Stimulated activated CD8-positive, alpha-beta memory T cell treated with anti-CD3 and anti-CD28 coated beads, Interleukin-12 subunit alpha, Interleukin-12 subunit beta, amount 100 ng/mL, for 1 hour (primary cell): Measurements from ENCODE around the gene PIGQ.

Experiments used
- DNase-seq: peaks from one replicate; pipeline ENCODE4 v3.0.0-alpha.2; 2020; ENCODE audit warnings: low read depth

Gene PIGQ

DNA sequence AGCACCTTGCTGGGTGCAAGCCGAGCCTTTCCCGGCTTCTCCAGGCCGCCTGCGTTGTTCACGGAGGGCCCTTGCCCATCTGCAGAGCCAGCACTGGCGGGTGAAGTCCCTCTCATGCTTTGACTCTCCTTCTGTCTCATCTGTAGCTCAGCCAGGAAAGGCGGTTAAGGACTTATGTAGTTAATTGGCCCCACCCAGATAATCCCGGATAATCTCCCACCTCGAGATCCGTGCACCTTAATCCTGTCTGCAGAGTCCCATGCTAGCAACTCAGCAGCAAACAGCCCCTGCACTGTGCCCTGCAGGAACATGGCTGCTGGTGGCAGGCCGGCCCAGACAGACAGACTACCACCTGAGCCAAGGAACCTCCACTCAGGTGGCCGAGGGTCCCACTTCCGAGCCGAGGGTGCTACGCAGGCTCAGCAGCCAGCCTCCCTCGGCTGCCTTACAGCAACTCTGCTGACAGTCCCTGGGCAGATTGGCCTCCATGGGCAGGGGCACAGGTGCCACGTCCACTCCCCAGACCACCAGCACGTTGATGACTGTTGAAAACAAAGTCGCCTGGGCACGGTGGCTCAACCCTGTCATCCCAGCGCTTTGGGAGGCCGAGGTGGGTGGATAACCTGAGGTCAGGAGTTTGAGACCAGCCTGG lies 37.0 kb downstream of the PIGQ start:
- no peak for DNase-seq

DNA sequence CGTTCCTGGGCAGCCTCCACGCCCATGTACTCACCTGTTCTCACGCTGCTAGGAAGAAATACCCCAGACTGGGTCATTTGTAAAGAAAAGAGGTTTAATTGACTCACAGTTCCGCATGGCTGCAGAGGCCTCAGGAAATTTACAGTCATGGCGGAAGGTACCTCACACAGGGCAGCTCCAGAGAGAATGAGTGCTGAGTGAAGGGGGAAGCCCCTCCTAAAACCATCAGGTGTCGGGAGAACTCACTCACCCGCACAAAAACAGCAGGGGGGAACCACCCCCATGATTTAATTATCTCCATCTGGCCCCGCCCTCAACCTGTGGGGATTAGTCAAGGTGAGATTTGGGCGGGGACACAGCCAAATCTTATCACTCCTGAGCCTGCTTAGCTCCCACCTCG lies 38.3 kb downstream of the PIGQ start:
- DNase-seq = no peak

DNA sequence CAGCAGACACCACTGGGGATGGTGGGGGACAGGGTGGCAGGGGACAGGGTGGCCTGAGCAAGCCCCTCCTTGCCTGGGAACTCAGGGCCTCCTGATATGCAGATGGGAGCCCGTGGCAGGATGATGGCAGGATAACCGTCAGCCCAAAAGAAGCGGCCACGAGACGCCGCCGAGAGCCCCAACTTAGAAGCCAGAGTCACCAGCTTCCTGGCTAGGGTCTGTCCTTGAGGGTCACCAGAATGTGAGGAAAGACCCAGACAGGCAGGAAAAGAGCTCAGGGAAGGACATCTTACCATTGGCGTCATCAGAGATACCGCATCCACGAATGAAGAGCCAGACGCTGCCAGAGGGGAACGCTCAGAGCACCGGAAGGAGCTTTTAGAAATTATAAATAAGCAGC lies 39.5 kb downstream of the PIGQ start:
- DNase-seq = no peak

DNA sequence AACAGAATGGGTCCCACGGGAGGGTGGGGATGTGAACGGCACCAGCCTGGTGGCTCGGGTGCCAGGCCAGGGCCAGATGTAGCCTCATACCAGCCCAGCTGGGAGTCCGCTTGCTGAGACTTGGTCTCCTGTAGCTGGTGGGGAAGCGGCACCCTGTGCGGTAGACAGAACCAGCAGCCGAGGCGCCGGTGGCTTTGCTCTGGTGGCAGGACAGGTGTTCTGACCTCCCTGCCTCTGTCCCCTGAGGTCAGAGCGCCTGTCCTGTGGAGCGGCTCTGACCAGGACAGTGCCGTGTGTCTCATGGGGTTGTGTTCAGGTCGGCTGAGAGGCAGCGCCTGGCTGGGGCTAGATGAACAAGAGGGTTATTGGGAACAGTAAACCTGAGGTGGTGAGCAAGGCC lies 40.2 kb downstream of the PIGQ start:
- no peak for DNase-seq

DNA sequence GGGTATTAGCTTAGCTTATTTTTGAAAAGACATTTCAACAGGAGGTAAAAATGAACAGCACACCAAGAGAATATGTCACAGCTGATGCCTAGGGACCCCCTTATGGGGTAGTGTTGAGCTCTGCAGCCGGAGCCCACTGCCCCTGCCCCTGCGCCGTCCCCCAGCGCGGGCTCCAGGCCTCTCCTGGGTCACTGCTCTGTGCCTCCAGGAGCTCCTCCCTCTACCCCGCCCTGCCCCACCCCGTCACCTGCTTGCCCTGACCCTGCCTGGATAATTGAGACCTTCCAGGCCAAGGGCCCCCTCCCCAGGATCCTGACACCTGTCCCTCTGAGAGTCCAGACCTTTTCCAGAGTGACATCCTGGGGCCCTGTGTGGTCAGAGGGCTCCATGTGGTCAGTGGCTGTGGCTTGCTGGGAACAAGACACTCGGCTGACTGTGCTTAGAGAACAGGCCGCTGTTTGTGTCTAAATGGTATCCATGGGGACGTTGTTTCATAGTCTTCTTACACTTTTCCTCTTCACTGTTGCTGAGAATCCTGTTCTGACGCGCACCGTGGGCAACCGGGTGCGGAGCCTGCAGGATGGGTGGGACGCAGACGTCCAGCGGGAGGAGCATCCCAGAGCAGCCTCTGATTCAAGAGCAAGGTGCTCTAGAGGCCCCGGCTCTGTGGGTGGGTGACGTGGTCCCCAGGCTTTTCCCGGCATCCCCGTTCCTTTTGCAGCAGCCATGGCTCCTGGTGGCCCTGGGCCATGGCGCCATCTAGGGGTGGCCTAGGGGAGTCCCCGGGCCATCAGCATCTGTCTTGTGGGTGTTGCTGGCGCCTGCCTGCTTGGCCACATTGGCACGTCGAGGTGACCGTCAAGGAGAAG lies 41.0 kb downstream of the PIGQ start:
- peak; percentile 27 for DNase-seq

DNA sequence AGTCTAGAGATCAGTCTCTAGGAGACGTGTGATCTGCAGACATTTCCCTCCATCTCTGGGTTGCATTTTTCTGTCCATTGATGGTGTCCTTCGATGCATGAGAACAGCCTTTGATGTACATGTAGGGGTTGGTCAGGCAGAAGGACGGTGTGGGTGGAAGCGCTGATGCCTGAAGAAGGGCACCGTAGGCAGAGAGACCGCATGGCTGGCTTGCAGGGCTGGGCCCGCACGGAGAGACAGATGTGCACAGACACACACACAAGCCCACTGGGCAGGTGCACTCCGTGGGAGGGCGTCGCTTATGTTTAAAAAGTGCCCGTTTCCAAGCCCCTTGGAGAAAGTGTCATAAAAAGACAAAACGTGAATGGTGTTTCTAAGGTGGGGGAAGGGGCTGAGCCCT lies 45.4 kb downstream of the PIGQ start:
- no peak for DNase-seq

DNA sequence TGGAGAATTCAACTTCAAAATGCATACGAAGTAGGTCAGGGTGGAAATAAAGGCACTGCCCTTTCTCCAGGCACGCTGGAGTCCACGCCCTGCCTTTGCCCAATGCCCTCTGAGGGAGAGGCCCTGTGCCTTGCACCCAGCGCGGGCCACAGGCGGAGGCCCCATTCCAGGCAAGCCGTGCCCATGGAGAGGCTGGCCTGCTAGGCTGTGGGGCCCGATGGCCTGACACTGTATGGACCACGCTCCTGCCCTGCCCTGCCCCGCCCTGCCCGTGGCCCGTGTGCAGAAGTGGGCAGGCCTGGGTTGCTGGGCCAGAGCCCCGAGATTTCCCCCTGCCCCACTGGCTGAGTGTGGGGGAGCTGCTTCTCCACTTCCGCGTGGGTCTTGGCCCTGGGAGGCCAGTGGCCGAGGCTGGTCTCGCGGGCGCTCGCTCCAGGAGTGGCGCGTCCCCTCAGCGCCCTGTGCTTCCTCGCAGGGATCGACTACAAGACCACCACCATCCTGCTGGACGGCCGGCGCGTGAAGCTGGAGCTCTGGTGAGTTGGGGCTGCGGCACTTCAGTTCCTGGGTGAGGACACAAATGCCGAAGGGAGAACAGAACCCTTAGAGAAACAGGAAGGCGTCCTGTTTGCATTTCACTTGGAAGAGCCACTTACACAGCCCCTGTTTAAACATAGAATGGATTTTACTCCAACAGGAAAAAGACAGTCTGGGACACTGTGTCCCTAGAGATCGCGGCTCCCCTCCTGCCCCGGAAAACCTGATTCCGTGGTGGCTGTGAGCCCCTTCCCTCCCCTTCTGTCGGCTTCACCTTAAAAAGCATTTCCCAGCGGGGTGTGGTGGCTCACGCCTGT lies 47.2 kb downstream of the PIGQ start:
- no peak for DNase-seq

DNA sequence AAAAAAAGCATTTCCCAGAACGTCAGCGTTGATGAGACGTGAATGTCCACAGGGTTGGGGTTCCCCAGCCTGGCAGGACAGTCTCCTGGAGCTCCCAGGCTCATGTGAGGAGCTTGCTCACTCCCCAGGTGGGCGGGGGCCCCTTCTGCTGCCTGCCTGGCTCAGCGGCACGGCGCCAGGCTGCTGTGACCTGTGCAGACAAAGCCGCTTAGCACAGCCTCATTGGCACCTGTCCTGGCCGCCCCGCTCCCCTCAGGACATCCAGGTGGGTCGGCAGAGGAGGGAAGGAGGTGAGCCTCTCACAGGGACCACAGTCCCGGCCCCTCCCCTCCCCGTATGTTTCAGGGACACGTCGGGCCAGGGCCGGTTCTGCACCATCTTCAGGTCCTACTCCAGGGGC lies 48.1 kb downstream of the PIGQ start:
- no peak for DNase-seq

DNA sequence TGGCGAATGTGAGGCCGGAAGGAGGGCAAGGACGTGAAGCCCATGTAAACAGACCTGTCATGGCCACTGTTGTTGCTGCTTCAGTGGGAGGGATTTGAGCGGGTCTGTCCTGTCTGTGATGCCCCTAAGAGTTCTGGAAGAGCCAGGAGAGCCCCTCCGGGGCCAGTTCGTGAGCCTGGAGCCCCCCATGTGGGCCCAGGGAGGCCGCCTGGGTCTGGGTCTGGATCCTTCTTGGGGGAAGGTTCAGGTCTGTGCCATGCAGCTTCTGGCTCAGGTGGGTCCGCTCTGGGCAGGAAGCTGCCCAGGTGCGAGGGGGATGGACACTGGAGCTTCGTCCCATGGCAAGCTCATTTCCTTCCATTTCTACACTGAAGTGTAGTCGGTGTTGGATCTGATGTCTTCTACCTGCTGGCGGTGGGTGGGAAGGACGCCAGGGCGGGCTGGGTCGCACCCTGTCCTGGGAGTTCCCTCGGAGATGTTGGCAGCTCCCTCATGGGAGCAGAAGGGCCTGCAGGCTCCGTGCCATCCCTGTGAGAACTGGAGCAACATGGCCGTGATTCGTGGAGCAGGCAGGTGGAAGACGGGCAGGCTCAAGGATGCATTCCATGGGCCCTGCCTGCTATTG lies 49.8 kb downstream of the PIGQ start:
- no peak for DNase-seq

DNA sequence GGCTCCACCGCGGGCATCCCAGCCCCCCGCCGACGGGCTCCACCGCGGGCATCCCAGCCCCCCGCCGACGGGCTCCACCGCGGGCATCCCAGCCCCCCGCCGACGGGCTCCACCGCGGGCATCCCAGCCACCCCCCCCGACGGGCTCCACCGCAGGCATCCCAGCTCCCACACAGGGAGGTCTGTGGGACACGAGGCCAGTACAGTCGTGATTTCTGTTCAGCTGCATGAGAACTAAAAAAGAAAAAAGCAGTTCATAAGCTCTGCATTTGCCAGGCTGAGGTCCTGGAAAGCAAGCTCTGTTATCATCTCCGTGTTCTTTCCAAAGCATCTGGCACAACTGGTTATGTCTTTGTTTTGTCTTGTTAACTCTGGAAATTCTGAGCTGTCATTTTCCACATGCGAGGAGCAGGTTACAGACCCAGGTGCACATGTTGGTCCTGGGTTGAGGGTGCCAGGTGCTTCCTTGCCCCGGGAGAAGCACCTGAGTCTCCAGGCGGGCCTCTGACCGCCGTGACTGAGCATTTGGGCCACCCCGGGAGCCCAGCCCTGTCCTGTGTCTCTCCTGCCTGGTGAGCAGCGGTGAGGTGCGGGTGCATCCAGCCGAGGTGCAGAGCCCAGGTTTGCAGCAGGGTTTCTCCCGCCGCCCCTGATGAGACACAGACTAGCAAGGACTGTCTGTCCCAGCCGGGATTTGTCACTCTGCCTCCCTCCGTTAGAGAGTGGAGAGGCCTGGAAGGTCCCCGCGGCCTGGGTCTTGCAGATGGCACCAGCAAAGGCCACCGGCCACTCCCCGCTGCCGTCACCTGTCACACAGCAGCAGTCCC lies 51.1 kb downstream of the PIGQ start:
- no peak for DNase-seq

DNA sequence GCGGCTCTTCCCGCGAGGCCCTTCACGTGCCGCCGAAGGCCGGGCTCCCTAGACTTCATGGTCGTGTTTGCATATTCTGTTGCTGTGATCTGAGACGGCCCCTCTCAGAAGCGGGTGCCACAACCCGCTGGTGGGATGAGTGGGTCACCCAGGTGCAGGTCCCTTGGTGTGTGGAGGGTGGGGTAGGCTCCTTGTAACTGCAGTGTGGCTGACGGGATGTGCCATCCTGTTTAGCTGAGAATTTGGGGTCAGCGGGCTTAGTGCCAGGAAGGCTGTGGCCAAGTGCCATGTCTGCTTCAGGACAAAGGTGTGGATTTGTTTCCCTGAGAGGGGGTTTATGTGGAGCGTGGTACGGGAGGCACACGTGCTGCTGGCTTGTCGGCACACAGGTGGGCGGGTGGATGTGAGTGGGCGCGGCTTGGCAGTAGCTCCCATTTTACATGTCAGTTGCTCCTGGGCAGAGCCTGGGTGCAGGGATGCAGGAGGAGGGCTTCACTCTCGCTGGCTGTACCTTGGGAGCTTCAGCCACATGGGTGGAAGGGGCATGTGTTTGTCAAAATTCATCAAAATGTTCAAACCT lies 51.8 kb downstream of the PIGQ start:
- no peak for DNase-seq

DNA sequence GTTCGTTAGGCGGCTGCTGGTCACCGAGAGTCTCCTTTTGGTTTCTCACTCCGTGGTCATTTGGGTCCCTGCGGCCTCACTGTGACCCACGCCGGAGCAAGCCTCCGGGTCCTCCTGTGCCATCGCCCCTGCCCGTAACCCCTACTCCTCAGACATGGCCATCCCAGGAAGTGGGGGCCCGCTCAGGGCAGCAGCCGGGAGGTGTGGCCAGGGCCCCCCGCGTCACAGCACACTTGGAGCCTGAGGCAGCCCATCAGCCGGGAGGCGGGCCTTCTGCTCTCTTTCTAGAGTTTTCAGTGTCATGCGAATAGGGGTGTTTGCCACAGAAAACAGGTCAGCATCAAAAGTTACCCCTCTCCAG lies 53.1 kb downstream of the PIGQ start:
- no peak for DNase-seq

DNA sequence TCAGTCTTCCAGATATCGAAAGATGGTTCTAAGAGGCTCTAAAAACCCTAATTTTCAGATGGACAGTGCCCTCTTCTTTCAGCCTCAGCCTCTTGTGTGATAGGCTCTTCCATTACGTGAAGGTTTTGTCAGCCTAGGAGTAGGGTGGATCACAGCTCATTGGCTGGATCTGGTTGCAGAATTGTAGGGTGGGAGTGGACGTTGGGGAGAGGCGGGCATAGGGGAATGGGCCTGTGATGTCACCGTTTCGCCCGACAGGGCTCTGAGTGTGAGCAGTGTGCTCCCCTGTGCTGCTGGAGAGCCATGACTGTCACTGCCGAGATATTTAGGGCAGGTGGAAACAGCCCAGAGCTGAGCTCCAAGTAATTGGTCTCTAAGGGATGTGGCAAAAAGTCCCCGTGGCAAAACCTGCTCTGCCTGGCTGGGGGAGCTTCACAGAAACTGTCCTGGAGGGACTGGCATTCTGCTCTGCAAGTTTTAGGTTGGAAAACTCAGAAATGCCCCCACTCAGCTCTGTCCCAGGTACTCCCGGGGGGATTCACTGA lies 54.8 kb downstream of the PIGQ start:
- DNase-seq = no peak

DNA sequence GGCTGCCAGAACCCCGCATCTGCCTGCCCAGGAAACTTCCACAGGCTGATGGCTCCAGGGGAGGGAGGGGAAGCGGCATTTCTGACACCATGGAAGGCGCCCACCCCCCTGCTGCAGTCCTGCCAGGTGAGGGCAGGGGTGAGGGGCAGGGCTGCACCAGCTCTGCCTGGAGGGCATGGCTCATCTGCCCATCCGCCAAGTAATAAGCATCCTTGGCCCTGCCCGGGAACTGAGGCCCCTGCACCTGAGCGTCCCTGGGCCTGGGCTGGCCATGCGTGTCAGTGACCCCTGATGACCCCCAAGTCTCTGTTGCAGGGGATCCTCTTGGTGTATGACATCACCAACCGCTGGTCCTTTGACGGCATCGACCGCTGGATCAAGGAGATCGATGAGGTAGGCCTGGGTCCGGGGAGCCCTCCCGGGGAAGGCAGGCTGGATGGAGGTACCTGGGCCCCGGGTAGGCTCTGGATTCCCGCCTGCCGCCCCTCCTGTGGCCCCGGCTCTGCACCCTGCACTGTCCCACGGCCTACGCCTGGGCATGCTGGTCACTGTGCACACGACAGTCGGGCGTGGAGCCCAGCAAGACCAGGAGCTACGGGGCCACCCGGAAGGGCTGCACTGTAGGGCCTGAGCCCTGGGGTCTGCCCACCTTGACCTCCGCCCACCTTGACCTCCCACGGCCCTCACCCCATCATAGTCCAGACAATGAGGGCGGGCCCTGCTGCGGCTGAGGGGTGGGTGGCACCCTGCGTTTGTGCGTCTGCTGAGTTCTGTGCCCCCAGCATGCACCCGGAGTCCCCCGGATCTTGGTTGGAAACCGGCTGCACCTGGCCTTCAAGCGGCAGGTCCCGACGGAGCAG lies 55.6 kb downstream of the PIGQ start:
- no peak for DNase-seq

DNA sequence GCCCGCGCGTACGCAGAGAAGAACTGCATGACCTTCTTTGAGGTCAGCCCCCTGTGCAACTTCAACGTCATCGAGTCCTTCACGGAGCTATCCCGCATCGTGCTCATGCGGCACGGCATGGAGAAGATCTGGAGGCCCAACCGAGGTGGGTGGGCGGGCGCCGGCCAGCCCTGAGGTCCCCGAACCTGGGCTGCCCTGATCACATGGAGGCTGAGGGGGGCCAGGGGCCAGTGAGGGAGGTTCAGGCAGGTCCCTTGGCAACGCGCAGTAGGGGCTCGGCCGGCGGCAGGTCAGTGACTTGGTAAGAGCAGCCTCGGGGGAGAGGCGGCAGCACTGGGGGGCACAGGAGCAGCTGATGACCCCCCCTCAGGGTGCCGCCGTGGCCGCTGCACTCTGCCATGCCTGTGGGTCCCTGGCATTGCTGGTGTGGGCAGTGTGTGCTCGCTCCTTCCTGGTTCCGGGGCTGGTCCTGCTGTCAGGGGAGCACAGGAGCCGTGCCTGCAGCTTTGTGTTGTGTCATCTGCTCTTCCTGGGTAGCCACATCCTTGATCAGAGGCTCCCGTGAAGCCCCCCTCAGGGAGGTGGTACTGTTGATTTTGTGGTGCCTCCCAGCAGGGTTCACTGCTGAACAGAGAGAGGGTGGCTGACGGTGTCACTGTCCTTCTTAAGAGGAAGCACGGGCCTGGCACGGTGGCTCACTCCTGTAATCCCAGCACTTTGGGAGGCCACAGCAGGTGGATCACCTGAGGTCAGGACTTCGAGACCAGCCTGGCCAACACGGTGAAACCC lies 56.4 kb downstream of the PIGQ start:
- no peak for DNase-seq

DNA sequence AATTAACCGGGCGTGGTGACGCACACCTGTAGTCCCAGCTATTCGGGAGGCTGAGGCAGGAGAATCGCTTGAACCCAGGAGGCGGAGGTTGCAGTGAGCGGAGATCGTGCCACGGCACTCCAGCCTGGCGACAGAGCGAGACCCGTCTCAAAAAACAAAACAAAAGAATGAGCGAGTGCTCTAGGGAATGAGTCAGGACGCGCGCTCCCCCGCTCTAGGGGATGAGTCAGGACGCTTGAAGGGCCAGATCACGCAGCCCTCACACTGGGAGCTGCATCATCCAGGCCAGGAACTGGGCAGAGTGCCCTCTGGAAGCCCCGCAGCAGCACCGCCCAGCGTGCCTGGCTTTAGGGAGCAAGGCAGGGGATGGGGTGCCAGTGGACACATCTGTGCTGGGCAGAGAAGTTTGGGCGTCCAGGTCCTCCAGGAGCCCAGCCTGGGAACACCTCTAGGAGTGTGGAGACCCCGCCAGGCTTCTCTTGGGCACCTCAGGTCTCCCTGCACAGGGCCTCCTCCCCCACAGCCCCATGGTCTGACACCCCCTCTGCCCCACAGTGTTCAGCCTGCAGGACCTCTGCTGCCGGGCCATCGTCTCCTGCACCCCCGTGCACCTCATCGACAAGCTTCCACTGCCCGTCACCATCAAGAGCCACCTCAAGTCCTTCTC lies 57.2 kb downstream of the PIGQ start:
- DNase-seq = no peak

DNA sequence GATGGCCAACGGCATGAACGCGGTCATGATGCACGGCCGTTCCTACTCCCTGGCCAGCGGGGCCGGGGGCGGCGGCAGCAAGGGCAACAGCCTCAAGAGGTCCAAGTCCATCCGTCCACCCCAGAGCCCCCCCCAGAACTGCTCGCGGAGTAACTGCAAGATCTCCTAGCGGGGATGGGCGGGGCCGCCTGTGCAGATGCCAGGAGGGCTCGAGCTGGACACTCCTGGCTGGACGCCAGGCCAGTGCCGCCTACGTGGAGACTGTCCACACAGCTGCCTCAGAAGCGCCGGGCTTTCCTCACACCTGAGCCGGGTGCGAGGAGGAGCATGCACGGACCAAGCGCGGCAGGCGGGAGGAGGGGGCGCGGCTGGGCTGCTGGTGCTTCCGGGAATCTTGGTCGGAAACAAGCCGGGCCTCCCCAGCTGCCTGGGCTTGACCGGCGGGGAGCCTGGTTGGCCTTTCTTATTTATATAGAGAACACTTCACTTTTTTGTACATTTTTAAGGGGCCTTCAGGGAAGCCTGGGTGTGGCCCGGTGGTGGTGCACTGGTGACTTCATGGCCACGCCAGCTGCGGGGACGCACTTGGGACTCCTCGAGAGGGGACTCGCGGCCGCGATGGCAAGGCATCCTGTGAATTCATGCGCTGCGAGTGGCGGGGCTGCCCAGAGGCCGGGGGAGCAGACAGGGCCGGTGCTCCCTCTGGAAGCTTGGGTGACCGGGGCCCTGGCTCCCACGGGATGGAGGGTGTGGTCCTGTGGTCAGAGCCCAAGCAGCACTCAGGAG lies 57.9 kb downstream of the PIGQ start:
- no peak for DNase-seq
